WERI-Rb-1 (cell line): ENCODE measurements around the gene P3H2.
"Not testable (repeated sequence)": the region's sequence is repeated elsewhere in the genome, so short reads cannot be mapped to it uniquely, and the experiment has no call there.

Source experiments
- DNase-seq: peaks from one replicate; pipeline ENCODE4 v3.0.0-alpha.2; 2020
- H3K27ac ChIP-seq: fragments of 250-450 bp; sonication (Bioruptor Pico); 2 replicates; pipeline ENCODE4 v1.5.1; 2020; ENCODE audit warnings: mild to moderate bottlenecking, moderate library complexity
- H3K27me3 ChIP-seq: fragments of 250-450 bp; sonication (Bioruptor Pico); 2 replicates; pipeline ENCODE4 v1.5.1; 2021; ENCODE audit warnings: mild to moderate bottlenecking, low read depth, moderate library complexity; ENCODE audit not compliant: insufficient read depth, severe bottlenecking
- H3K36me3 ChIP-seq: fragments of 250-450 bp; sonication (Bioruptor Pico); 2 replicates; pipeline ENCODE4 v1.5.1; 2020; ENCODE audit warnings: mild to moderate bottlenecking, moderate library complexity
- H3K4me3 ChIP-seq: 2 replicates; pipeline ENCODE4 v1.5.1; 2011; ENCODE audit warnings: low read depth, mild to moderate bottlenecking, control low read depth, low read length
- H3K9me3 ChIP-seq: fragments of 250-450 bp; sonication (Bioruptor Pico); 2 replicates; pipeline ENCODE4 v1.5.1; 2021; ENCODE audit warnings: mild to moderate bottlenecking, moderate library complexity; ENCODE audit not compliant: severe bottlenecking
- TF ChIP-seq, protein P1 (sequence below): IDR thresholded peaks from 2 replicates; pipeline ENCODE4 v1.5.1; 2011; ENCODE audit warnings: low read depth, mild to moderate bottlenecking, control low read depth, inconsistent platforms, low read length

Gene P3H2

DNA sequence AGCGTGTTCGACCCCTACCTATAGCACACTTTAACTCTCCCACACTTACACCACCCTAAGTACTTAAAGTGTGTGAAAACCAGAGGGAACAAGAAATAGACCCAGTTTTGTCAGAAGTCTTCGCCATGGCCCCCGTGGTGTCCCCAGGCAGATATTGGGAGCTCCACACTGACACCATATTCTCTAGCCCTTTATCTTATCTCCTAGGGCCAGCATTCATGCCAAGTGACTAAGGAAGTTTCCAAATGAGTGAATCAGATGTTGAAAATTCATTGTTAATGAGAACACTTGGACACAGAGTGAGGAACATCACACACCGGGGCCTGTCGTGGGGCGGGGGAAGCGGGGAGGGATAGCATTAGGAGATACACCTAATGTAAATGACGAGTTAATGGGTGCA is 31.8 kb downstream of the P3H2 start:
- Histone ChIP-seq H3K36me3 (no peaks in the 10 kb centered on the region), H3K27me3 (no peaks in the 10 kb centered on the region), H3K4me3 (no peak overlapping the region), H3K9me3 (no peaks in the 10 kb centered on the region), H3K27ac (no peak overlapping the region)
- TF ChIP-seq, protein P1, sequence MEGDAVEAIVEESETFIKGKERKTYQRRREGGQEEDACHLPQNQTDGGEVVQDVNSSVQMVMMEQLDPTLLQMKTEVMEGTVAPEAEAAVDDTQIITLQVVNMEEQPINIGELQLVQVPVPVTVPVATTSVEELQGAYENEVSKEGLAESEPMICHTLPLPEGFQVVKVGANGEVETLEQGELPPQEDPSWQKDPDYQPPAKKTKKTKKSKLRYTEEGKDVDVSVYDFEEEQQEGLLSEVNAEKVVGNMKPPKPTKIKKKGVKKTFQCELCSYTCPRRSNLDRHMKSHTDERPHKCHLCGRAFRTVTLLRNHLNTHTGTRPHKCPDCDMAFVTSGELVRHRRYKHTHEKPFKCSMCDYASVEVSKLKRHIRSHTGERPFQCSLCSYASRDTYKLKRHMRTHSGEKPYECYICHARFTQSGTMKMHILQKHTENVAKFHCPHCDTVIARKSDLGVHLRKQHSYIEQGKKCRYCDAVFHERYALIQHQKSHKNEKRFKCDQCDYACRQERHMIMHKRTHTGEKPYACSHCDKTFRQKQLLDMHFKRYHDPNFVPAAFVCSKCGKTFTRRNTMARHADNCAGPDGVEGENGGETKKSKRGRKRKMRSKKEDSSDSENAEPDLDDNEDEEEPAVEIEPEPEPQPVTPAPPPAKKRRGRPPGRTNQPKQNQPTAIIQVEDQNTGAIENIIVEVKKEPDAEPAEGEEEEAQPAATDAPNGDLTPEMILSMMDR = no peak
- no peak for DNase-seq

DNA sequence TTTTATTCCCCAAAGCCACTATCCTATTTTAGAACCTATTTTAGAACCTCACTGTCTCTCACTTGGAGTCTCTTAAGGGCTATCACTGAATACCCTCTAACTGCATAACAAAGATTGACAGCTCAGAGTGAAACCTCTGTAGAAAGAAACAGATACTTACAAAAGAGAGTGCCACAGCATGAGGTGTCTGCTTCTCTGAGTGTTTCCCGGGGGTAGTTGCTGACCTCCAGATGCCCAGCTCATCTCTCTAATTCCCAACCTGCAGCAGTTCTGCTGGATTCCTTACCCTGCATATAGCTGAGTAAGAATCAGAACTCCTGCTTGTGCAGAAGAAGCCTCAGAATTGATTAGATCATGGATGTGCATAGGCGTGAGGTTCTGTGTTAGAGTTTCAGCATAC is 34.5 kb downstream of the P3H2 start:
- H3K27ac ChIP-seq = no peak overlapping the region
- H3K36me3 ChIP-seq = no peaks in the 10 kb centered on the region
- H3K9me3 ChIP-seq = no peaks in the 10 kb centered on the region
- no peaks in the 10 kb centered on the region for H3K27me3 ChIP-seq
- TF ChIP-seq, protein P1 = no peak
- H3K4me3 ChIP-seq = no peak overlapping the region
- DNase-seq = no peak

DNA sequence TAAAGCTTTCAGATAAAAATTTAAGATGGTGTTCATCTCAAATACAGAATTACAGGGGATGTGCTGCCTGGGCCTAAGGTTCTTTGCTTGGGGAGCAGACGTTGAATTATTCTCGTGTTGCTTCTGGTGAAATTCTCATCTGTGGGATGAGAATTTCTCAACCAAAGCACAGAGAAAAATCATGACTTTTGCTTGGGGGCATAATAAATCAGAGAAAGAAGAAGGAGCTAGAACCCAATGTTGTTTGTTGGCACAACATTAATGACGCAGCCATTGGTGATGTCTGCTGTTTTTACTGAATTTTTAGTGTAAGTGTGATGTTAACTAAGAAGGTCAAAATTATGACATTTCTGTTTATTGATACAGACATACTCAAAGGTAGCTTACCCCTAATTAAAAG is 35.7 kb downstream of the P3H2 start:
- no peak for DNase-seq
- Histone ChIP-seq H3K36me3 (no peaks in the 10 kb centered on the region), H3K27me3 (no peaks in the 10 kb centered on the region), H3K4me3 (no peak overlapping the region), H3K27ac (no peak overlapping the region), H3K9me3 (no peaks in the 10 kb centered on the region)
- TF ChIP-seq, protein P1 = no peak

DNA sequence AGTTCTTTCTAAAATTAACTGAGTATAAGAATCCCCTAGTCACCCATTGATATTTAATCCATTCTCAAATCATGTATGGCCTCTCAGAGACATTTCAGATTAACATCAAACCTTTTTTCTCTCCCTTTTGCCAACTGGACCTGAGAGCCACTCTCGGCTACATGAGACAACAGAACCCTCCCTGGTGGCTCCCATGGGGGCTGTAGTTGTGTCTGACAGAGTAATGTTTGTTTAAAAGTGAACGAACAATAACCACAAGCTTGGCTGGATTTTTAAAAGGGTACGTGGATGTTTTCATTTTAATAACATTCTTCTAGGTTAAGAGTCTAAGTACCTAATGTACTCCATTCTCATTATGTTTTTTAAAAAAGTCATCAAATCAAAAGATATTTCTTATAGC is 37.1 kb downstream of the P3H2 start:
- Histone ChIP-seq H3K36me3 (no peaks in the 10 kb centered on the region), H3K9me3 (no peaks in the 10 kb centered on the region), H3K4me3 (no peak overlapping the region), H3K27ac (no peak overlapping the region), H3K27me3 (no peaks in the 10 kb centered on the region)
- no peak for DNase-seq
- TF ChIP-seq, protein P1 = no peak

DNA sequence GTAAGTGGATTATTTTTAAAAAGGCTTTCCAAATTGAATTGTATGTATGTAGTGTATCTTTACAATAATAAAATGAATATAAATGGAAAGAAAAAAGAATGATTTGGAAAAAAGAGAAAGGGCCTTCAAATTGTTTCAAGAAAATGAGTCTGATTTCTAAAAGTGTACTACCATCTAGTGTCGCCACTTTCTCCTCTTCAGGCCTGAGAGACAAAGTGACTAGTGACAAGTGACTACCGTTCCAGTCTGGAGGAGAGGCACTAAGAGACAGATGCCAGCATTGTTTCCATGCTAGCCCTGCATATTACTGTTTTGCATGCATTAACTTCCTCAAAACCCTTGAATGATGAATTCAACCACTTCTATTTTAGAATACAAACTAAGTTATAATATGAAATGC is 39.3 kb downstream of the P3H2 start:
- H3K36me3 ChIP-seq = no peaks in the 10 kb centered on the region
- H3K27me3 ChIP-seq = no peaks in the 10 kb centered on the region
- TF ChIP-seq, protein P1 = no peak
- no peak for DNase-seq
- no peaks in the 10 kb centered on the region for H3K9me3 ChIP-seq
- H3K27ac ChIP-seq = no peak overlapping the region
- no peak overlapping the region for H3K4me3 ChIP-seq

DNA sequence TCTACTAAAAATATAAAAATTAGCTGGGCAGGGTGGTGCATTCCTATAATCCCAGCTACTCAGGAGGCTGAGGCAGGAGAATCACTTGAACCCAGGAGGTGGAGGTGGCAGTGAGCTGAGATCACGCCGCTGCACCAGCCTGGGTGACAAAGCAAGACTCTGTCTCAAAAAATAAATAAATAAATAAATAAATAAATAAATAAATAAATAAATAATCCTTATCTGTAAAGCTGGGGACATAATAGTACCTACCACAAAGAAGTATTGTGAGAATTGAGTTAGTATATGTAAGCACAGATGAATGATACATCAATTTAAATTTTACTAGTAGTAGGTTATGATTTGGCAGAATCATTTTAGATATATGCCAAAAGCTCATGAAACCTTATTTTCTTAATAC is 41.5 kb downstream of the P3H2 start:
- not testable (repeated sequence) for H3K27ac ChIP-seq, DNase-seq

More for the DNA sequence above, 41.5 kb downstream of the P3H2 start:
- H3K36me3 ChIP-seq, H3K9me3 ChIP-seq, H3K27me3 ChIP-seq, H3K4me3 ChIP-seq: not testable (repeated sequence)
